ENCODE results near the gene STAMBPL1. TPM values are rescaled to one million over a fixed set of nuclear protein-coding genes. Genes with fewer than 3 reads are reported as not detected.

The STAMBPL1 gene
- total RNA-seq, 3 donors from 2014 or later (not counting 1 experiment from before 2014, with no cell fraction given), result 14.8 to 30.3 (median 18.1) TPM

DNA sequence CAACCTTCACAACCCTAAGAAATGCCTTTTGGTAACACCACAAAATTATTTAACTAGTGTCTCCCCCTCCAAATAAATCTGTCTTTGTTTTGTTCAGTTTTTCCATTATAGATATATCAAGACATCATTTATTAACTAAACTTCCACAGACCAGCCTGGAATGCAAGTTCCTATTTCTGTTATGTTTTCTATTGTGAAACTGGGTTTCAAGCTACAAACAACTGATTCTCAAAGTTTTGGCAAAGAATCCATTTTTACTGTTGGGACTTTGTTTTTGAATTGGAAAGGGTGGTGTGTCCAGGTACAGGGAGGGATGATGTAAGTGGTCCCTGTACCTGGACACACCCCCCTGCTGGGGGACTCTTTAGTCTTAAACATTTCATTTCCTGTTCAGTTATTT, 36.2 kb downstream of the STAMBPL1 start:
- Histone ChIP-seq H3K4me3 (ENCODE audit: low read length) (no peak overlapping the region), H3K9me3 (ENCODE audit: control insufficient read depth, insufficient read depth, low read length) (no peaks in the 10 kb centered on the region), H3K36me3 (ENCODE audit: control insufficient read depth, insufficient read depth, low read length) (peaks cover 59% of the 10 kb centered on the region), H3K27me3 (ENCODE audit: control insufficient read depth, insufficient read depth, low read length) (no peaks in the 10 kb centered on the region), H3K4me1 (ENCODE audit: control insufficient read depth, insufficient read depth, low read length) (no peaks in the 10 kb centered on the region), H3K27ac (ENCODE audit: low read length) (no peak overlapping the region)
- TF ChIP-seq, protein P1, sequence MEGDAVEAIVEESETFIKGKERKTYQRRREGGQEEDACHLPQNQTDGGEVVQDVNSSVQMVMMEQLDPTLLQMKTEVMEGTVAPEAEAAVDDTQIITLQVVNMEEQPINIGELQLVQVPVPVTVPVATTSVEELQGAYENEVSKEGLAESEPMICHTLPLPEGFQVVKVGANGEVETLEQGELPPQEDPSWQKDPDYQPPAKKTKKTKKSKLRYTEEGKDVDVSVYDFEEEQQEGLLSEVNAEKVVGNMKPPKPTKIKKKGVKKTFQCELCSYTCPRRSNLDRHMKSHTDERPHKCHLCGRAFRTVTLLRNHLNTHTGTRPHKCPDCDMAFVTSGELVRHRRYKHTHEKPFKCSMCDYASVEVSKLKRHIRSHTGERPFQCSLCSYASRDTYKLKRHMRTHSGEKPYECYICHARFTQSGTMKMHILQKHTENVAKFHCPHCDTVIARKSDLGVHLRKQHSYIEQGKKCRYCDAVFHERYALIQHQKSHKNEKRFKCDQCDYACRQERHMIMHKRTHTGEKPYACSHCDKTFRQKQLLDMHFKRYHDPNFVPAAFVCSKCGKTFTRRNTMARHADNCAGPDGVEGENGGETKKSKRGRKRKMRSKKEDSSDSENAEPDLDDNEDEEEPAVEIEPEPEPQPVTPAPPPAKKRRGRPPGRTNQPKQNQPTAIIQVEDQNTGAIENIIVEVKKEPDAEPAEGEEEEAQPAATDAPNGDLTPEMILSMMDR (IDR thresholded peaks at IDR 0.05), result no peak
- no peak overlapping the region for H3K4me3 Mint-ChIP-seq
- intact Hi-C loops (cut with micrococcal nuclease), result no loop called here
- no peaks in the 10 kb centered on the region for H3K4me1 Mint-ChIP-seq
- ATAC-seq, result no peak
- H3K36me3 Mint-ChIP-seq, result no peaks in the 10 kb centered on the region
- no peaks in the 10 kb centered on the region for H3K27me3 Mint-ChIP-seq (ENCODE audit: low read depth in 2 of 2)
- H3K27ac Mint-ChIP-seq, result no peak overlapping the region
- DNase-seq, result no peak
- H3K9me3 Mint-ChIP-seq, result no peaks in the 10 kb centered on the region

DNA sequence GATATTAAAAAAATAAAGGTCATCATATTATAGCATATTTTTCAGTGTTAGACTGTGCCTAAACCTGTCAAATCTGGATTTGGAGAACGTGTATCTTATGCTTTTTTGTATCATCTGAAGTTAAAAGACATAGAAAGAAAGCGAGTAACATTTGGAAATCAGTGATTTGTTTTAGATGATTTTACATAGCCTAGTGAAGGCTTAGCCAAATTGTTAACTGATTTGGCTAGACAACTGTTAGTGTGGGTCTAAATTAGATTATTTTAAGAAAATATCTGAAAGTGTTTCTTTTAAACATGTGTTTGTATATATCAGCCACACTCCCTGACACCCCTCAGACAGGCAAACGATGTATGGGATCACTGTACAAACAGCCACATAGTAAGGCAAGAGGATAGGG, 36.9 kb downstream of the STAMBPL1 start:
- no peaks in the 10 kb centered on the region for H3K36me3 Mint-ChIP-seq
- intact Hi-C loops (cut with micrococcal nuclease), result no loop called here
- Histone ChIP-seq H3K4me3 (ENCODE audit: low read length) (no peak overlapping the region), H3K4me1 (ENCODE audit: control insufficient read depth, insufficient read depth, low read length) (no peaks in the 10 kb centered on the region), H3K27ac (ENCODE audit: low read length) (no peak overlapping the region), H3K36me3 (ENCODE audit: control insufficient read depth, insufficient read depth, low read length) (peaks cover 54% of the 10 kb centered on the region), H3K27me3 (ENCODE audit: control insufficient read depth, insufficient read depth, low read length) (no peaks in the 10 kb centered on the region), H3K9me3 (ENCODE audit: control insufficient read depth, insufficient read depth, low read length) (no peaks in the 10 kb centered on the region)
- no peak overlapping the region for H3K4me3 Mint-ChIP-seq
- H3K27ac Mint-ChIP-seq, result no peak overlapping the region
- DNase-seq (no peak), ATAC-seq (no peak)
- TF ChIP-seq, protein P1 (IDR thresholded peaks at IDR 0.05), result no peak
- no peaks in the 10 kb centered on the region for H3K4me1 Mint-ChIP-seq
- 100% methylated on average over 3 of the region's 3 CpGs for WGBS (ENCODE audit: insufficient coverage)
- H3K9me3 Mint-ChIP-seq, result no peaks in the 10 kb centered on the region
- no peaks in the 10 kb centered on the region for H3K27me3 Mint-ChIP-seq (ENCODE audit: low read depth in 2 of 2)

DNA sequence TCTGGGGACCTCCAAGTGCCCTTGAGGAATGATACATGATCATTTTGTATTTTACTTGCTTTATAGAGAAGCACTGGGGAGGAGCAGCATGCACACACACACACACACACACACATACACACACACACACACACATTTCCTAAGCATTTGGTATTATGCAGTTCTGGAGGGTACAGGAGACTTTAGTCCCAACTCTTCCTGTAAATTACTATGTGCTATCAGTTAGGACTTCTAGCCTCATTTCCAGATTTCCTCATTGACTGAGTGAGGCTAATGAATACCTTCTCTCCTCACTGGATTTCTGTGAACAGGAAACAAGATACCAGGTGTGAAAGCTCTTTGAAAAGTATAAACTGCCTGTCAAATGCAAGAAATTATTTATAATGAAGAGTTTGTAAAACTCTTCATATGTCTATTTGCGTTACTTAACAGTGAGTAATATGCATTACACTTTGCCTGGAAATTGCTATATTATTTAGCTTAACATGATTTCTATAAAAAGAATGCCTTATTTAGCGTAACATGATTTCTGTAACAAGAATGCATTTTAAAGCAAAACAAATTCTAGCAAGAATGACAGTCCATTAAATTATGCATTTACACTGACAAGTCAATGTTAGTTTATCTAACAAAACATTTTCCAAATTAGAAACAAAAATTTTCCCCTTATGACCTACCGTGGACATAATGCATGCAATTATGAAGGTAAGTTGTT, 38.3 kb downstream of the STAMBPL1 start:
- Histone ChIP-seq H3K27ac (ENCODE audit: low read length) (no peak overlapping the region), H3K9me3 (ENCODE audit: control insufficient read depth, insufficient read depth, low read length) (no peaks in the 10 kb centered on the region), H3K27me3 (ENCODE audit: control insufficient read depth, insufficient read depth, low read length) (no peaks in the 10 kb centered on the region), H3K4me1 (ENCODE audit: control insufficient read depth, insufficient read depth, low read length) (no peaks in the 10 kb centered on the region), H3K36me3 (ENCODE audit: control insufficient read depth, insufficient read depth, low read length) (peaks cover 52% of the 10 kb centered on the region), H3K4me3 (ENCODE audit: low read length) (no peak overlapping the region)
- Mint-ChIP-seq H3K36me3 (no peaks in the 10 kb centered on the region), H3K9me3 (no peaks in the 10 kb centered on the region), H3K4me3 (no peak overlapping the region), H3K27me3 (ENCODE audit: low read depth in 2 of 2) (no peaks in the 10 kb centered on the region), H3K27ac (no peak overlapping the region), H3K4me1 (no peaks in the 10 kb centered on the region)
- ATAC-seq (no peak), DNase-seq (no peak)
- WGBS (ENCODE audit: insufficient coverage), result 100% methylated on average over 1 of the region's 3 CpGs
- TF ChIP-seq, protein P1 (IDR thresholded peaks at IDR 0.05), result no peak
- intact Hi-C loops (cut with micrococcal nuclease), result no loop called here

DNA sequence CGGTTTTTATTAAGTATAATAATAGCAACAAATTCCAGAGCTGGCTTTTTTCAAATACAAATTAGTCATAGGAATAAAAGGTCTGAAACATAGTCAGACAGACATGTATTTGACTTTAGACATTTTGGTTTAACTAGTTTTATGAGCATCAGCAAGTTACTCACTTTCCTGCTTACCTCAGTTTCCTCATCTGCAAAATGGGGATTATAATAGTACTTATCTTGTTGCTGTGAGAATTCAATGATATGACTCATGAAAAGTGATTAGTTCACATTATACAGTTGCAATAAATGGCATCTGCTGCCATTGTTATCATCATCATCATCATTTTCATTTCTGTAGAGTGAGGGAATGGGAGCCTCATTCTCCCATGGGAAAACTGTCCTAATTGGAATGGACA, 39.0 kb downstream of the STAMBPL1 start:
- H3K4me1 Mint-ChIP-seq, result no peaks in the 10 kb centered on the region
- peaks cover 53% of the 10 kb centered on the region for H3K36me3 ChIP-seq (ENCODE audit: control insufficient read depth, insufficient read depth, low read length)
- ATAC-seq, result no peak
- H3K27me3 Mint-ChIP-seq (ENCODE audit: low read depth in 2 of 2), result no peaks in the 10 kb centered on the region
- no peaks in the 10 kb centered on the region for H3K36me3 Mint-ChIP-seq
- H3K4me1 ChIP-seq (ENCODE audit: control insufficient read depth, insufficient read depth, low read length), result no peaks in the 10 kb centered on the region
- no peak overlapping the region for H3K27ac Mint-ChIP-seq
- H3K4me3 ChIP-seq (ENCODE audit: low read length), result no peak overlapping the region
- no peak for DNase-seq
- H3K27ac ChIP-seq (ENCODE audit: low read length), result no peak overlapping the region
- H3K27me3 ChIP-seq (ENCODE audit: control insufficient read depth, insufficient read depth, low read length), result no peaks in the 10 kb centered on the region
- no peaks in the 10 kb centered on the region for H3K9me3 ChIP-seq (ENCODE audit: control insufficient read depth, insufficient read depth, low read length)
- H3K4me3 Mint-ChIP-seq, result no peak overlapping the region
- intact Hi-C loops (cut with micrococcal nuclease), result no loop called here
- TF ChIP-seq, protein P1 (IDR thresholded peaks at IDR 0.05), result no peak
- no CpG with 5 or more reads among the region's 1 CpG for WGBS (ENCODE audit: insufficient coverage)
- H3K9me3 Mint-ChIP-seq, result no peaks in the 10 kb centered on the region

Data from natural killer cell (primary cell).